BLaER1 treated with 17β-estradiol and CSF1 and Interleukin-3, amounts not matched to agents 10 nM and 100 nM (cell line): ENCODE measurements around the gene TMEM82.
"Not testable (repeated sequence)": the region's sequence is repeated elsewhere in the genome, so short reads cannot be mapped to it uniquely, and the experiment has no call there.

Experiments
- H3K27ac ChIP-seq, 11 experiments: shearing (Covaris generic); formaldehyde crosslinking; 2 replicates each; pipeline ENCODE4 v1.8.1; 2022
- H3K27me3 ChIP-seq, 11 experiments: shearing (Covaris generic); formaldehyde crosslinking; 2 replicates each; pipeline ENCODE4 v1.8.1; 2022
- H3K36me3 ChIP-seq, 11 experiments: shearing (Covaris generic); formaldehyde crosslinking; 2 replicates each; pipeline ENCODE4 v1.8.1; 2022
- H3K4me1 ChIP-seq, 10 experiments: shearing (Covaris generic); formaldehyde crosslinking; 2 replicates each; pipeline ENCODE4 v1.8.1; 2022
- H3K4me2 ChIP-seq, 11 experiments: shearing (Covaris generic); formaldehyde crosslinking; 2 replicates each; pipeline ENCODE4 v1.8.1; 2022
- H3K4me3 ChIP-seq, 10 experiments: shearing (Covaris generic); formaldehyde crosslinking; 2 replicates each; pipeline ENCODE4 v1.8.1; 2022
- H3K9ac ChIP-seq, 11 experiments: shearing (Covaris generic); formaldehyde crosslinking; 2 replicates each; pipeline ENCODE4 v1.8.1; 2022
- H3K9me3 ChIP-seq, 11 experiments: shearing (Covaris generic); formaldehyde crosslinking; replicated peaks in 1 of 11; 2 replicates each; pipeline ENCODE4 v1.8.1; 2022
- H4K20me1 ChIP-seq, 11 experiments: shearing (Covaris generic); formaldehyde crosslinking; 2 replicates each; pipeline ENCODE4 v1.8.1; 2022
- Cebpa-rat ChIP-seq, 11 experiments: shearing (Covaris generic); IDR thresholded peaks; 2 replicates each; pipeline ENCODE4 v1.8.1; 2022

TMEM82 gene

GRCh38 chr1:15742339-15742801 is at the start of gene TMEM82:
TMEM82 (plus strand) TSS chr1:15742499; CDS start chr1:15742560, 61 bp downstream.
- H3K9ac ChIP-seq: no peak within 1 kb of the TSS
- peak within 1 kb of the TSS in 5 of 11 experiments; percentile 8 to 57 (median 49); a peak in 10 of 22 replicates for H3K4me2 ChIP-seq
- peaks cover 0 to 31% (median 26%) of the 10 kb centered on the region in 10 experiments; a peak in 13 of 20 replicates for H3K4me1 ChIP-seq
- H4K20me1 ChIP-seq: peaks cover 0 to 43% (median 4%) of the 10 kb centered on the region in 11 experiments; a peak in 7 of 22 replicates
- no peaks in the 10 kb centered on the region; a peak in 1 of 22 replicates for H3K36me3 ChIP-seq
- no peak within 1 kb of the TSS for H3K27ac ChIP-seq
- no peak within 1 kb of the TSS for H3K4me3 ChIP-seq
- H3K27me3 ChIP-seq: no peaks in the 10 kb centered on the region
- TF ChIP-seq Cebpa-rat (IDR thresholded peaks at IDR 0.05): no peak
- H3K9me3 ChIP-seq: no peaks in the 10 kb centered on the region

DNA sequence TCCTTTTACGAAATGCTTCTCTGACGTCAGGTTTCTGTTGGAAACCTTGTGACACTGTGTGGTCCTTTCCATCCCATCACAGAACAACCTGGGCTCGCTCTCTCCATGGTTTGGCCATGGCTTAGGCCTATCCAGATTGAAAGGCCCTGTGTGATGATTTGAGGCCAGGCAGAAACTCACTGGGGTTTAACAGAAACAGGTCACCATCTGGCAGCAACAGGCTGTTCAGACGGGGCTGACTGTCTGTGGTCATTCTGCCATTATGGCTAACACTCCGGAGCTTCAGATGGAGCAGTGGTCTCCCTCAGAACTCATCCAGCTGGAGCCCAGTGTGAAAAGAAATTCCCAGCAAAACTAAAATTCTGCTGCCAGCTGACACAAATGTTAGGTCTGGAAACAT is 48.9 kb upstream of the TMEM82 start:
- peaks cover 74 to 100% (median 97%) of the 10 kb centered on the region in 11 experiments for H4K20me1 ChIP-seq
- H3K4me3 ChIP-seq: no peak overlapping the region
- TF ChIP-seq Cebpa-rat (IDR thresholded peaks at IDR 0.05): no peak
- H3K27ac ChIP-seq: no peak overlapping the region
- H3K4me2 ChIP-seq: no peak overlapping the region
- H3K4me1 ChIP-seq: peaks cover 20 to 59% (median 31%) of the 10 kb centered on the region in 10 experiments
- H3K9me3 ChIP-seq: no peaks in the 10 kb centered on the region; a peak in 1 of 22 replicates
- no peak overlapping the region for H3K9ac ChIP-seq
- no peaks in the 10 kb centered on the region for H3K27me3 ChIP-seq
- H3K36me3 ChIP-seq: peaks cover 15 to 60% (median 45%) of the 10 kb centered on the region in 11 experiments; a peak in 21 of 22 replicates

GRCh38 chr1:15696956-15697521 is 45.3 kb upstream of the TMEM82 start:
- TF ChIP-seq Cebpa-rat (IDR thresholded peaks at IDR 0.05): no peak
- H3K9ac ChIP-seq: peak overlapping the region; percentile 63 to 77 (median 71); a peak in 21 of 22 replicates
- peak overlapping the region; percentile 84 to 98 (median 93) for H3K4me2 ChIP-seq
- H3K9me3 ChIP-seq: no peaks in the 10 kb centered on the region
- peak overlapping the region; percentile 38 to 80 (median 73); a peak in 21 of 22 replicates for H3K27ac ChIP-seq
- peak overlapping the region; percentile 43 to 64 (median 52) for H3K4me3 ChIP-seq
- peaks cover 38 to 75% (median 46%) of the 10 kb centered on the region in 10 experiments for H3K4me1 ChIP-seq
- H3K27me3 ChIP-seq: no peaks in the 10 kb centered on the region
- H4K20me1 ChIP-seq: peaks cover 67 to 100% (median 95%) of the 10 kb centered on the region in 11 experiments
- H3K36me3 ChIP-seq: peaks cover 0 to 35% (median 24%) of the 10 kb centered on the region in 11 experiments; a peak in 12 of 22 replicates

DNA sequence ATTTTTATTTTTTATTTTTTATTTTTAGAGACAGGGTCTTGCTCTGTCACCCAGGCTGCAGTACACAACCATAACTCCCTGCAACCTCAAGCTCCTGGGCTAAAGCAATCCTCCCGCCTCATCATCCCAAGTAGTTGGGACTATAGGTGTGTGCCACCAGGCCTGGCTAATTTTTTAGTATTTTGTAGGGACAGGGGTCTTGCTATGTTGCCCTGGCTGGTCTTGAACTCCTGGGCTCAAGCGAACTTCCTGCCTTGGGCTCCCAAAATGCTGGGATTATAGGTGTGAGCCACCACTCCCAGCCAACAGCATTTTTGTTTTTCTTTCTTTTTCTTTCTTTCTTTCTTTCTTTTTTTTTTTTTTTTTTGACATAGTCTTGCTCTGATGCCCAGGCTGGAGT is 44.1 kb upstream of the TMEM82 start:
- H3K36me3 ChIP-seq: peaks cover 0 to 40% (median 26%) of the 10 kb centered on the region in 11 experiments; a peak in 12 of 22 replicates
- no peak for TF ChIP-seq Cebpa-rat (IDR thresholded peaks at IDR 0.05)
- peaks cover 40 to 81% (median 48%) of the 10 kb centered on the region in 10 experiments for H3K4me1 ChIP-seq
- peak overlapping the region; percentile 43 to 64 (median 52); a peak in 17 of 20 replicates for H3K4me3 ChIP-seq
- H4K20me1 ChIP-seq: peaks cover 66 to 100% (median 95%) of the 10 kb centered on the region in 11 experiments
- peak overlapping the region in 10 of 11 experiments; percentile 63 to 77 (median 72); a peak in 18 of 22 replicates for H3K9ac ChIP-seq
- H3K4me2 ChIP-seq: peak overlapping the region; percentile 84 to 98 (median 93)
- H3K27ac ChIP-seq: peak overlapping the region in 7 of 11 experiments; percentile 11 to 80 (median 75); a peak in 11 of 22 replicates
- H3K9me3 ChIP-seq: no peaks in the 10 kb centered on the region
- H3K27me3 ChIP-seq: no peaks in the 10 kb centered on the region

DNA sequence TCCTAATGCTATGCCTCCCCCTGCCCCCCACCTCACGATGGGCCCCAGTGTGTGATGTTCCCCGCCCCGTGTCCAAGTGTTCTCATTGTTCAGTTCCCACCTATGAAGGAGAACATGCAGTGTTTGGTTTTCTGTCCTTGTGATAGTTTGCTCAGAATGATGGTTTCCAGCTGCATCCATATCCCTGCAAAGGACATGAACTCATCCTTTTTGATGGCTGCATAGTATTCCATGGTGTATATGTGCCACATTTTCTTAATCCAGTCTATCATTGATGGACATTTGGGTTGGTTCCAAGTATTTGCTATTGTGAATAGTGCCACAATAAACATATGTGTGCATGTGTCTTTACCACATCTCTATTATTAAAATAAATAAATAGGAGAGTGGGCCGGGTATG is 43.0 kb upstream of the TMEM82 start:
- peaks cover 0 to 36% (median 19%) of the 10 kb centered on the region in 11 experiments; a peak in 13 of 22 replicates for H3K36me3 ChIP-seq
- H3K4me2 ChIP-seq: peak overlapping the region in 4 of 11 experiments; percentile 66 to 97 (median 73); a peak in 4 of 22 replicates
- not testable (repeated sequence) for H3K9ac ChIP-seq, H3K4me3 ChIP-seq, H3K9me3 ChIP-seq, H3K27ac ChIP-seq, H3K27me3 ChIP-seq
- peaks cover 64 to 100% (median 94%) of the 10 kb centered on the region in 11 experiments for H4K20me1 ChIP-seq
- peaks cover 40 to 92% (median 55%) of the 10 kb centered on the region in 10 experiments for H3K4me1 ChIP-seq

DNA sequence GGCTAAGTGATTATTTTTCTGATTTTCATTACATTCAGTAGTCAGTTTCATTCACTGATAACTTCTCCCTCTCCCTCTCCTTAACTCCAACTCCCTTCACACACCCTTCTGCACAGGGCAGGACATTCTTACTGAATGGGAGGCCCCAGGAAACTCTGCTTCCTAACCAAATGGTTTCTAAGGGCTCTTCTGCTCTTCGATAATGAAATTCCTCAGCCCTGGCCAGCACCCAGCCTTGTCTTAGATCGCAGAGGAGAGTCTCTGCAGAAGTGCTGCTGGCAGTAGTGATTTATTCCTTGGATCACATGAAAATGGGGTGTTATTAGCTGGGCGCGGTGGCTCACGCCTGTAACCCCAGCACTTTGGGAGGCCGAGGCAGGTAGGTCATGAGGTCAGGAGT is 41.8 kb upstream of the TMEM82 start:
- Histone ChIP-seq H3K36me3 (peaks cover 10 to 40% (median 31%) of the 10 kb centered on the region in 11 experiments; a peak in 21 of 22 replicates), H3K9ac (peak overlapping the region in 7 of 11 experiments; percentile 32 to 65 (median 43); a peak in 6 of 22 replicates), H3K9me3 (no peaks in the 10 kb centered on the region), H3K27me3 (no peaks in the 10 kb centered on the region), H3K27ac (peak overlapping the region in 4 of 11 experiments; percentile 1 to 48 (median 7); a peak in 4 of 22 replicates), H3K4me1 (peaks cover 40 to 91% (median 55%) of the 10 kb centered on the region in 10 experiments), H3K4me3 (no peak overlapping the region), H3K4me2 (peak overlapping the region; percentile 29 to 77 (median 66)), H4K20me1 (peaks cover 63 to 100% (median 94%) of the 10 kb centered on the region in 11 experiments)
- TF ChIP-seq Cebpa-rat (IDR thresholded peaks at IDR 0.05): no peak

- H3K36me3 ChIP-seq: peaks cover 18 to 41% (median 36%) of the 10 kb centered on the region in 11 experiments; a peak in 21 of 22 replicates
- no peaks in the 10 kb centered on the region for H3K27me3 ChIP-seq
- H3K4me3 ChIP-seq: no peak overlapping the region
- H3K4me1 ChIP-seq: peaks cover 34 to 79% (median 44%) of the 10 kb centered on the region in 10 experiments
- H3K9me3 ChIP-seq: peaks cover 0 to 4% (median 0%) of the 10 kb centered on the region in 11 experiments; a peak in 3 of 22 replicates
- no peak overlapping the region for H3K9ac ChIP-seq
- H4K20me1 ChIP-seq: peaks cover 70 to 100% (median 94%) of the 10 kb centered on the region in 11 experiments
- TF ChIP-seq Cebpa-rat (IDR thresholded peaks at IDR 0.05): no peak
- peak overlapping the region in 2 of 11 experiments; percentile 95 to 96; a peak in 3 of 22 replicates for H3K4me2 ChIP-seq
- no peak overlapping the region for H3K27ac ChIP-seq
These were observed 40.5 kb upstream of the TMEM82 start for GRCh38 chr1:15701784-15702183.

- Histone ChIP-seq H3K27me3 (no peaks in the 10 kb centered on the region), H4K20me1 (peaks cover 73 to 100% (median 95%) of the 10 kb centered on the region in 11 experiments), H3K4me2 (peak overlapping the region in 4 of 11 experiments; percentile 42 to 96 (median 84); a peak in 7 of 22 replicates), H3K9ac (peak overlapping the region in 5 of 11 experiments; percentile 5 to 72 (median 51); a peak in 9 of 22 replicates), H3K4me1 (peaks cover 29 to 79% (median 34%) of the 10 kb centered on the region in 10 experiments), H3K36me3 (peaks cover 18 to 51% (median 36%) of the 10 kb centered on the region in 11 experiments; a peak in 21 of 22 replicates), H3K27ac (peak overlapping the region in 6 of 11 experiments; percentile 5 to 78 (median 53); a peak in 8 of 22 replicates), H3K9me3 (peaks cover 0 to 15% (median 0%) of the 10 kb centered on the region in 11 experiments; a peak in 4 of 22 replicates), H3K4me3 (no peak overlapping the region)
- no peak for TF ChIP-seq Cebpa-rat (IDR thresholded peaks at IDR 0.05)
These were observed 39.4 kb upstream of the TMEM82 start for GRCh38 chr1:15702722-15703550.
